ENCODE measurements around the gene CERS1.

CERS1 gene

GRCh38 chr19:18848878-18849661, 46.9 kb downstream of the CERS1 start:
- H3K4me3 ChIP-seq (ENCODE audit: low read length), result no peak overlapping the region
- H3K4me1 ChIP-seq (ENCODE audit: insufficient read depth, low read length), result no peaks in the 10 kb centered on the region
- H3K27me3 ChIP-seq (ENCODE audit: insufficient read depth, low read length), result no peaks in the 10 kb centered on the region
- no peaks in the 10 kb centered on the region for H3K9me3 ChIP-seq (ENCODE audit: low read length)
- peaks cover 60% of the 10 kb centered on the region for H3K36me3 ChIP-seq (ENCODE audit: insufficient read depth, low read length)
- no peak overlapping the region for H2AFZ ChIP-seq (ENCODE audit: low read depth, low read length)

GRCh38 chr19:18847549-18848463, 48.2 kb downstream of the CERS1 start:
- Histone ChIP-seq H3K27me3 (ENCODE audit: insufficient read depth, low read length) (no peaks in the 10 kb centered on the region), H3K36me3 (ENCODE audit: insufficient read depth, low read length) (peaks cover 48% of the 10 kb centered on the region), H2AFZ (ENCODE audit: low read depth, low read length) (no peak overlapping the region), H3K9me3 (ENCODE audit: low read length) (no peaks in the 10 kb centered on the region), H3K4me1 (ENCODE audit: insufficient read depth, low read length) (no peaks in the 10 kb centered on the region), H3K4me3 (ENCODE audit: low read length) (no peak overlapping the region)

- Histone ChIP-seq H3K9me3 (ENCODE audit: low read length) (no peaks in the 10 kb centered on the region), H3K36me3 (ENCODE audit: insufficient read depth, low read length) (peaks cover 40% of the 10 kb centered on the region), H3K4me1 (ENCODE audit: insufficient read depth, low read length) (no peaks in the 10 kb centered on the region), H3K4me3 (ENCODE audit: low read length) (no peak overlapping the region), H2AFZ (ENCODE audit: low read depth, low read length) (no peak overlapping the region), H3K27me3 (ENCODE audit: insufficient read depth, low read length) (no peaks in the 10 kb centered on the region)
These were observed 49.0 kb downstream of the CERS1 start for GRCh38 chr19:18846862-18847548.

- Histone ChIP-seq H2AFZ (ENCODE audit: low read depth, low read length) (no peak overlapping the region), H3K4me1 (ENCODE audit: insufficient read depth, low read length) (peaks cover 7% of the 10 kb centered on the region), H3K36me3 (ENCODE audit: insufficient read depth, low read length) (peaks cover 29% of the 10 kb centered on the region), H3K27me3 (ENCODE audit: insufficient read depth, low read length) (no peaks in the 10 kb centered on the region), H3K4me3 (ENCODE audit: low read length) (no peak overlapping the region), H3K9me3 (ENCODE audit: low read length) (no peaks in the 10 kb centered on the region)
These were observed 50.0 kb downstream of the CERS1 start for GRCh38 chr19:18845961-18846360.

- Histone ChIP-seq H3K27me3 (ENCODE audit: insufficient read depth, low read length) (no peaks in the 10 kb centered on the region), H3K9me3 (ENCODE audit: low read length) (no peaks in the 10 kb centered on the region), H3K36me3 (ENCODE audit: insufficient read depth, low read length) (peaks cover 18% of the 10 kb centered on the region), H3K4me3 (ENCODE audit: low read length) (no peak overlapping the region), H2AFZ (ENCODE audit: low read depth, low read length) (no peak overlapping the region), H3K4me1 (ENCODE audit: insufficient read depth, low read length) (peaks cover 18% of the 10 kb centered on the region)
These were observed 51.1 kb downstream of the CERS1 start for GRCh38 chr19:18844806-18845329.

GRCh38 chr19:18843960-18844359, 52.0 kb downstream of the CERS1 start:
- Histone ChIP-seq H2AFZ (ENCODE audit: low read depth, low read length) (no peak overlapping the region), H3K36me3 (ENCODE audit: insufficient read depth, low read length) (peaks cover 14% of the 10 kb centered on the region), H3K4me3 (ENCODE audit: low read length) (no peak overlapping the region), H3K4me1 (ENCODE audit: insufficient read depth, low read length) (peaks cover 26% of the 10 kb centered on the region), H3K9me3 (ENCODE audit: low read length) (no peaks in the 10 kb centered on the region), H3K27me3 (ENCODE audit: insufficient read depth, low read length) (no peaks in the 10 kb centered on the region)

GRCh38 chr19:18842166-18842565, 53.8 kb downstream of the CERS1 start:
- H3K36me3 ChIP-seq (ENCODE audit: insufficient read depth, low read length), result peaks cover 18% of the 10 kb centered on the region
- H3K4me1 ChIP-seq (ENCODE audit: insufficient read depth, low read length), result peaks cover 26% of the 10 kb centered on the region
- H3K4me3 ChIP-seq (ENCODE audit: low read length), result no peak overlapping the region
- H2AFZ ChIP-seq (ENCODE audit: low read depth, low read length), result no peak overlapping the region
- no peaks in the 10 kb centered on the region for H3K27me3 ChIP-seq (ENCODE audit: insufficient read depth, low read length)
- H3K9me3 ChIP-seq (ENCODE audit: low read length), result no peaks in the 10 kb centered on the region

GRCh38 chr19:18841400-18841799, 54.6 kb downstream of the CERS1 start:
- peaks cover 26% of the 10 kb centered on the region for H3K4me1 ChIP-seq (ENCODE audit: insufficient read depth, low read length)
- H3K36me3 ChIP-seq (ENCODE audit: insufficient read depth, low read length), result peaks cover 19% of the 10 kb centered on the region
- H2AFZ ChIP-seq (ENCODE audit: low read depth, low read length), result no peak overlapping the region
- no peaks in the 10 kb centered on the region for H3K27me3 ChIP-seq (ENCODE audit: insufficient read depth, low read length)
- H3K9me3 ChIP-seq (ENCODE audit: low read length), result no peaks in the 10 kb centered on the region
- no peak overlapping the region for H3K4me3 ChIP-seq (ENCODE audit: low read length)

- H2AFZ ChIP-seq (ENCODE audit: low read depth, low read length), result no peak overlapping the region
- peaks cover 23% of the 10 kb centered on the region for H3K36me3 ChIP-seq (ENCODE audit: insufficient read depth, low read length)
- H3K27me3 ChIP-seq (ENCODE audit: insufficient read depth, low read length), result no peaks in the 10 kb centered on the region
- H3K4me3 ChIP-seq (ENCODE audit: low read length), result no peak overlapping the region
- H3K4me1 ChIP-seq (ENCODE audit: insufficient read depth, low read length), result peaks cover 26% of the 10 kb centered on the region
- no peaks in the 10 kb centered on the region for H3K9me3 ChIP-seq (ENCODE audit: low read length)
These were observed 55.4 kb downstream of the CERS1 start for GRCh38 chr19:18840288-18841267.

GRCh38 chr19:18839465-18840287, 56.3 kb downstream of the CERS1 start:
- Histone ChIP-seq H3K36me3 (ENCODE audit: insufficient read depth, low read length) (peaks cover 30% of the 10 kb centered on the region), H3K4me1 (ENCODE audit: insufficient read depth, low read length) (peaks cover 26% of the 10 kb centered on the region), H3K9me3 (ENCODE audit: low read length) (no peaks in the 10 kb centered on the region), H2AFZ (ENCODE audit: low read depth, low read length) (no peak overlapping the region), H3K27me3 (ENCODE audit: insufficient read depth, low read length) (no peaks in the 10 kb centered on the region), H3K4me3 (ENCODE audit: low read length) (no peak overlapping the region)

- Histone ChIP-seq H2AFZ (ENCODE audit: low read depth, low read length) (no peak overlapping the region), H3K4me1 (ENCODE audit: insufficient read depth, low read length) (peaks cover 25% of the 10 kb centered on the region), H3K4me3 (ENCODE audit: low read length) (no peak overlapping the region), H3K36me3 (ENCODE audit: insufficient read depth, low read length) (peaks cover 35% of the 10 kb centered on the region), H3K9me3 (ENCODE audit: low read length) (no peaks in the 10 kb centered on the region), H3K27me3 (ENCODE audit: insufficient read depth, low read length) (no peaks in the 10 kb centered on the region)
These were observed 61.3 kb downstream of the CERS1 start for GRCh38 chr19:18834644-18834984.
